ENCODE measurements around the gene ALDH1L2.
"Not testable (repeated sequence)": the region's sequence is repeated elsewhere in the genome, so short reads cannot be mapped to it uniquely, and the experiment has no call there.

The ALDH1L2 gene

DNA sequence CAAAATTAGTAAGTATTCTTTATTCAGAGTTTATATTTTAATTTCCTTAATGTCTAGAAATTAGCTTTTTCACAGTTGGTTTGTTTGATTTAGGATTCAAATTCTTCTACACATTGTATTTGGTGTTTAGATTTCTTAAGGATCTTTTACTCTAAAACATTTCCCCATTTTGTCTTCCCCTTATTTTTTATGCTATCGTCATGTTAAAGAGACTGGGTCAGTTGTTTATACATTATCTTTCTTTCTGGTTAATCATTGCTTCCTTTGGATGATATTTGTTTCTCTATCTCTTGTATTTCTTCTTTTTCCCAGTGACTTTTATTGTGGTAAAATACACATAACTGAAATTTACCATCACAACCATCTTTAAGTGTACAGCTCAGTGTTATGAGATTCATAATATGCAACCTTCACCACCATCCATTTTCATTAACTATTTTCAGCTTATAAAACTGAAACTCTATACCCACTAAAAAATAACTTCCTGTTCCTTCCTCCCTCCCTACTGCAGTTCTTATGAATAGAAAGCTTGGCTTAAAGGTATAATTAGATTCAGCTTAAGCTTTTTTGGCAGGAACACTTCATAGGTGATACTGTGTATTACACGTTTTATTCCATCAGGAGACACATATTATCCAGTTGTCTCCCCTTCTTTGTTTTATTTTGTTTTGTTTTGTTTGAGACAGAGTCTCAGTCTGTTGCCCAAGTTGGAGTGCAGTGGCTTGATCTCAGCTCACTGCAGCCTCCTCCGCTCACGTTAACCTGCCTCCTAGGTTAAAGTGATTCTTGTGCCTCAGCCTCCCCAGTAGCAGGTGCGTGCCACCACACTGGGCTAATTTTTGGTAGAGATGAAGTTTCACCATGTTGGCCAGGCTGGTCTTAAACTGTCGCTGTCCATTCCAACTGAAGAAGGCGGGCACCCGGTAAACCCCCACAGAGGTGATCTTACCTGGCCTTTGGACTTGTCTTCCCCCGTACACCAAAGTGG lies 53.1 kb downstream of the ALDH1L2 start:
- no peak for DNase-seq

- no peak for DNase-seq
Measured at GRCh38 chr12:105026411-105026810, 57.8 kb downstream of the ALDH1L2 start.

DNA sequence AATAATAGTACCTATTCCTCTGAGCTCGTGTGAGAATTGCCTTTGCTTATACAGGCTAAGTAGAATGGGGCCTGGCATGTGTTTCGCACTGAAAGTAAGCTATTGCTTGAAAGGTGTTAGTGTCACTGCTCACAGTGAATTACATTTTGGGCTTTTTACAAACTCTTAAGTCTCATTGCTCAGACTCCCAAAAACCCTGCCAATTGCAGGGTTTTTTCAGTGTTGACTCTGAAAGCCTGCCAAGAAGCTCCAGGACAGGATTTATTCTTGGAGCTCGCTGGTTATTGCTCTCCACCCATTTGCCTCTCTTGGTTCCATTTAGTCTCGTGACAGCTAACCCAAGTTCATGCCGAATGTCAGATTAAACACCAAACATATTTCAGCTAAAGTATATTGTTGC lies 58.4 kb downstream of the ALDH1L2 start:
- no peak for DNase-seq

GRCh38 chr12:105024928-105025327 lies 59.3 kb downstream of the ALDH1L2 start:
- no peak for DNase-seq

DNA sequence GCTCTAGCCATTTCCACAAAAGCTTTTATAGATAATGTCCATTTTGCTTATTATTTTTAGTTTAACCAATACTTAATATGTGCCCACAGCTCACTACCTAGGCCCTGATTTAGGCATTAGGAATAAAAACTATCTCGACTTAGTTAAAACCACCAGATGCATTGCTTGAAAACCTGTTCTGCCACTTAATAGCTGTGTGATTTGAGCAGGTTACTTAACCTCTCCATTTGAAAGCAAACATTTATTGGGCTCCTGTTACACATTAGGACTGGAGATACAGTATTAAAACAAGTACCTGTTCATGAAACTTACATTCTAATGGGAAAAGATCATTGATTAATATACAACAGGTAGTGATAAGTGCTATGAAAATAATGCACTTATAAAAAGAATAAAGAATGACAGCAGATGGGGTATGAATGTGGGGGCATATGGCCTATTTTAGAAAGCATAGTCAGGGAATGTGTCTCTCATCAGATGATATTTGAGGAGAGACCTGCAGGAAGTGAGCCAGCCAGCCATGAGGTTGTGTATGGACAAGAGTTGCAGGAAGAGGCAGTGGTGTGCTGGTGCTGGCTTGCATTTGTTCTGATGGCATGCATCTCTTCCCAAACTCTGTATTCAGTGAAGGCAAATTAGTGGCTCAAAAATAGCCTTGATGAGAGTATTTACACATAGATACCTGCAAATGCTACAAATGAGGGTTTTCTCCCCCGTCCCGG lies 63.9 kb downstream of the ALDH1L2 start:
- no peak for DNase-seq

DNA sequence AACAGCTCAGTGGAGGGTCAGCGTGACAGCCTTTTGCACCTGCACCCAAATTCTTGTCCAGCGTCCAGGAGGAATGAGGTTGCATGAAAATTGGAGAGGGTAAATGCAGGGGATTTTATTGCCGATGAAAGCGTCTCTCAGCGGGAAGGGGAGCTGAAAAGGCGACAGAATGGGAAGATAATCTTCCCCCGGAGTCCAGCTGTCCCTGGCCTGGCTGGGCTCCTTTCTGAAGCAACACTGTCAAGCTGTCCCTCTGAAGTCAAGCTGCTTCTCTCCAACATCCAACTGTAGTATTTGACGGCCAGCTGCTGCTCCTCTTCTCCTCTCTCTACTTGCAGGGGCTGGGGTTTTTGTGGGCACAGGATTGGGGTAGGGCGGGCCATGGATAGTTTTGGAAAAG lies 65.5 kb downstream of the ALDH1L2 start:
- no peak for DNase-seq

DNA sequence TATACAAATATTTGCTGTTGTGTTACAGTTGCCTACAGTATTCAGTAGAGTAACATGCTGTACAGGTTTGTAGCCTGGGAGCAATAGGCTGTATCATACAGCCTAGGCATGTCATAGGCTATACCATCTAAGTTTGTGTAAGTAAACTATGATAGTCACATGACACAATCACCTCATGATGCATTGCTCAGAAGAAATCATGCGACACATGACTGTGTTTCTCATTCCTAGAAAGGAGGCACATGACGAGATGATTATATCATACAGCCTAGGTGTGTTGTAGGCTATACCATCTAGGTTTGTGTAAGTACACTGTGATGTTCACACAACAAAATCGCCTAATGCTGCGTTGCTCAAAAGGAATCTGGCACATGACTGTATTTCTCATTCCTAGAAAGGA lies 66.2 kb downstream of the ALDH1L2 start:
- DNase-seq, result no peak

GRCh38 chr12:105015543-105015942 lies 68.7 kb downstream of the ALDH1L2 start:
- no peak for DNase-seq

DNA sequence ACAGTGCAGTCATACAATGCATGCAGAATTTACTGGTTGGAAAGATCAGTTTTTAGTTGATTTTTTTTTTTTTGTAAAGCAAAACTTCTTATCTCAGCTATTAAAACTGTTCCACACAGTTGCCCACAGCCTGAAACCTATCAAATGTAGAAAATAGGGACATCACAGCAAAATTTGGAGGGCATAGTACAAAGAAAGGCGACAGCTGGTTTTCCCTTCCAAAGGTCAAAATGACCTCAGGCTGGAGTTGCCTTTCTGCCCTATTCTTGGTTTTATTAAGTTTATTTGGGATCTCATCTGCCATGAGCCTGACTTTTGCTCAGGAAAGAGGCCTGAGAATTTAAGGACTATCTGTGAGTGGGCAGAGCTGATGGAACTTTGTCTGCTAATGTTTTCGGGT lies 69.7 kb downstream of the ALDH1L2 start:
- no peak for DNase-seq

- no peak for DNase-seq
Measured at GRCh38 chr12:105013892-105014291, 70.4 kb downstream of the ALDH1L2 start.

GRCh38 chr12:105001476-105001875 lies 82.8 kb downstream of the ALDH1L2 start:
- DNase-seq, result no peak

- DNase-seq, result no peak
Measured at GRCh38 chr12:104999347-104999685, 84.9 kb downstream of the ALDH1L2 start.

DNA sequence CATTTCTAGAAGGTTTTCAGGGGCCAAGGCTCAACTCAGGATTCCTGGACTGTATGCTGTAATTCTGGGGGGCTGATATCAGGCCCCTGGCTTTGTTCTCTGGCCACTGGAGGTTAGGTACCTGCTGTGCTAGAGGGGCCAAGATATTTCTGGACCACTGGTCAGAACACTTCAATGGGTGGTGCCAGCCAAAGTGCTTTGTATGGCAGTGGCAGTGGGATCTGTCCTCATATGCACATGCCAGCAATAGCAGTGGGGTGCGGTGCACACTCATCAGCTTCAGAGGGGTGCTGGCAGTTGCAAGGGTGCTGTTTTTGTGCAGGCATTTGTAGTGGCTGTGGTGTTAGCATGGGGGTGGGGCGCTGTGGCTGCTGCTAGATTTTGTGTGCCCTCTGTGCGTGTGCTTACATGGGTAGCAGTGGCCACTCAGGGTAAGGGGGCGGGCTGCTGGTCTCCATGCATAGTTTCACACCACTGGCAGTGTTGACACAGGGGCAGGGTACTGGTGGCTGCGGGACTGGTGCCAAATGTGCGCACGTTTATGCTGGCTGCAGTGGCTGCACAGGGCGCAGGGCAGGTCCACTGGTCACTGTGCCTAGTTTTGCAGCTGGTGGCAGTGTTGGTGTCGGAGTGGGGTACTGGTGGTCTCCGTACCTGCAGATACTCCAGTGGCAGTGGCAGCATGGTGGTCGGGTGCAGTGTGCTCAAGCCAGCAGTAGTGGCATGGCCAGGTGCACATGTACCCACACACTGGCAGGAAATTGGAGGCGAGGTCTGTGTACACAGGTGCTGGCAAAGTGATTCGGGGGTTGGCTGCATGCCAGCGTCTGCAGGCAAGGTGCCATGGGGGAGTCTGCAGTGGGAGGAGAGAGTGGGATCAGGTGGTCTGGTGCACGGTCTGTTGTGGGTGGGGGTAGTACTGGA lies 85.6 kb downstream of the ALDH1L2 start:
- DNase-seq, result no peak

DNA sequence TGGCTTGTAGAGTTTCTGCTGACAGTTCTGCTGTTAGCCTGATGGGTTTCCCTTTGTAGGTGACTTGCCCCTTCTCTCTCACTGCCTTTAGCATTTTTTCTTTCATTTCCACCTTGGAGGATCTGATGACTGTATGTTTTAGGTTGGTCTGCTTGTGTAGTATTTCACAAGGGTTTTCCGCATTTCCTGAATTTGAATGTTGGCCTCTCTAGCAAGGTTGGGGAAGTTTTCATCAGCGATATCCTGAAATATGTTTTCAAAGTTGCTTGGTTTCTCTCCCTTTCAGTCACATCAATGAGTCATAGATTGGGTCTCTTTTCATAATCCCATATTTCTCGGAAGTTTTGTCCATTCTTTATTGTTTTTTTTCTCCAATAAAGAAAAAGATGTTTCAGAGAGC lies 86.7 kb downstream of the ALDH1L2 start:
- DNase-seq, result no peak

DNA sequence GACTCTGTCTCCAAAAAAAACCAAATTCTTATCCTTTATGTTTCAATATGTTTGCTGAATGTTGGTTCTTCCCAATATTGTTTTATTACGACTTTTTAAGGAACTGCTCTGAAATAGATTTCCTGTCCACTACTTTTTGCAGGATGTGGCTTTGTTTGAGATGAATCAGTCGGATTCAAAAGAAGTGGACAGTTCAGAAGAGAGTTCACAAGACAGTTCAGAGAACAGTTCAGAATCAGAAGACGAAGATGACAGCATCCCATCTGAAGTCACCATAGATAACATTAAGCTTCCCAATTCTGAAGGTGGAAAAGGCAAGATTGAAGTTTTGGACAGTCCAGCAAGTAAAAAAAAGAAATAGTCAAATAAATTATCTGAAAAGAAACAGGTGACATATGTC lies 89.9 kb downstream of the ALDH1L2 start:
- DNase-seq, result no peak

GRCh38 chr12:104991565-104992128 lies 92.6 kb downstream of the ALDH1L2 start:
- DNase-seq, result no peak

GRCh38 chr12:104990950-104991349 lies 93.3 kb downstream of the ALDH1L2 start:
- no peak for DNase-seq

- peak; percentile 94 for DNase-seq
Measured at GRCh38 chr12:104986022-104986941, 98.0 kb downstream of the ALDH1L2 start, which contains the start of gene NOPCHAP1. NOPCHAP1 (plus strand) TSS chr12:104986316; CDS start chr12:104986353, 37 bp downstream.

GRCh38 chr12:104985206-104985605 lies 99.1 kb downstream of the ALDH1L2 start:
- no peak for DNase-seq

- not testable (repeated sequence) for DNase-seq
Measured at GRCh38 chr12:104977688-104978087, 106.6 kb downstream of the ALDH1L2 start.

DNA sequence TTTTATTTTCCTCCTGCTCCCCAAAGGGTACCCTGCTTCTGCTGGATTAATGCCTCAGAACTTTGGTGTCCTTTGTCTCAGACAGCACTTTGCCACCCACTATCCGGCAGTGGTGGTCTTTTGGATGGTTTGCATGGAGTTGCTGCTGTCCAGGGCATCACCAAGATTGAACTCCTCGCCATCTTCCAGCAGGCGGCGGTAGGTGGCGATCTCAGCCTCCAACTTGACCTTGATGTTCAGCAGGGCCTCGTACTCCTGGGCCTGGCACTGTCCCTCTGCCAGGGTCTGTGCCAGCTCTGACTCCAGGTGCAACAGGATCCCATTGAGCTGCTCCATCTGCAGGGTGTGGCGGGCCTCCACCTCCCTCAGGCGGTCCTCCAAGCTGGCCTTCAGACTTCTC lies 107.6 kb downstream of the ALDH1L2 start:
- DNase-seq, result no peak
